Stimulated activated CD4-positive, alpha-beta T cell treated with anti-CD3 and anti-CD28 coated beads, Interleukin-12 subunit alpha, Interleukin-12 subunit beta, amount 100 ng/mL, for 48 hours (primary cell): ENCODE measurements around the gene DVL1.
"Not testable (repeated sequence)": the region's sequence is repeated elsewhere in the genome, so short reads cannot be mapped to it uniquely, and the experiment has no call there.

Experiments
- DNase-seq, 3 donors: peaks; one replicate each; pipeline ENCODE4 v3.0.0-alpha.2; 2020; ENCODE audit warnings: low read depth in 2 of 3, low spot score in 1 of 3

The DVL1 gene

GRCh38 chr1:1328254-1328653, 21.0 kb downstream of the DVL1 start:
- DNase-seq = no peak

GRCh38 chr1:1327291-1327690, 21.9 kb downstream of the DVL1 start:
- DNase-seq = no peak

- DNase-seq = no peak
These were observed 23.1 kb downstream of the DVL1 start for GRCh38 chr1:1326075-1326605.

GRCh38 chr1:1325288-1326074, 23.7 kb downstream of the DVL1 start:
- no peak for DNase-seq

- DNase-seq = peak; percentile 90 to 94 (median 93)
These were observed 24.5 kb downstream of the DVL1 start, which contains the start of the genes CPTP and INTS11 for GRCh38 chr1:1324524-1325287. TSS of gene CPTP (plus strand) at chr1:1324802. CDS start at chr1:1326911, 2,109 bp downstream. TSS of gene INTS11 (minus strand) at chr1:1324660. CDS start at chr1:1324608, 52 bp downstream.

- DNase-seq = no peak
These were observed 25.1 kb downstream of the DVL1 start for GRCh38 chr1:1324084-1324523.

GRCh38 chr1:1322952-1323351, 26.3 kb downstream of the DVL1 start:
- DNase-seq = no peak

GRCh38 chr1:1322418-1322817, 26.8 kb downstream of the DVL1 start:
- no peak for DNase-seq

- no peak for DNase-seq
These were observed 27.7 kb downstream of the DVL1 start for GRCh38 chr1:1321477-1321876.

- DNase-seq = no peak
These were observed 28.4 kb downstream of the DVL1 start for GRCh38 chr1:1320666-1321448.

- no peak for DNase-seq
These were observed 29.6 kb downstream of the DVL1 start for GRCh38 chr1:1319646-1319941.

GRCh38 chr1:1318777-1319645, 30.2 kb downstream of the DVL1 start:
- no peak for DNase-seq

GRCh38 chr1:1318131-1318652, 31.0 kb downstream of the DVL1 start:
- DNase-seq = no peak

- DNase-seq = no peak
These were observed 31.8 kb downstream of the DVL1 start for GRCh38 chr1:1317420-1317819.

GRCh38 chr1:1316199-1316598, 33.0 kb downstream of the DVL1 start:
- DNase-seq = not testable (repeated sequence)

- DNase-seq = no peak
These were observed 33.7 kb downstream of the DVL1 start for GRCh38 chr1:1315435-1315954.

- no peak for DNase-seq
These were observed 34.4 kb downstream of the DVL1 start for GRCh38 chr1:1314678-1315335.

GRCh38 chr1:1314237-1314586, 35.0 kb downstream of the DVL1 start:
- DNase-seq = no peak

- no peak for DNase-seq
These were observed 35.5 kb downstream of the DVL1 start for GRCh38 chr1:1313500-1314236.
